Nephron (organoid): ENCODE results near the gene TLK1.

Experiments used
- H3K27ac Mint-ChIP-seq, 3 experiments: 2 replicates each; pipeline ENCODE4 v1.8.0; 2020; ENCODE audit warnings: mixed read lengths in 3 of 3, mild to moderate bottlenecking in 2 of 3, moderate library complexity in 1 of 3
- H3K27me3 Mint-ChIP-seq: 2 replicates; pipeline ENCODE4 v1.8.0; 2021; ENCODE audit warnings: low read depth, mild to moderate bottlenecking, moderate library complexity, mixed read lengths
- H3K36me3 Mint-ChIP-seq: 2 replicates; pipeline ENCODE4 v1.8.0; 2020; ENCODE audit warnings: low read depth, mixed read lengths
- H3K4me1 Mint-ChIP-seq: 2 replicates; pipeline ENCODE4 v1.8.0; 2020; ENCODE audit warnings: mixed read lengths
- H3K4me3 Mint-ChIP-seq, 3 experiments: 2 replicates each; pipeline ENCODE4 v1.8.0; 2020; ENCODE audit warnings: mild to moderate bottlenecking in 3 of 3, mixed read lengths in 3 of 3, moderate library complexity in 2 of 3
- H3K9me3 Mint-ChIP-seq: 2 replicates; pipeline ENCODE4 v1.8.0; 2020; ENCODE audit warnings: mixed read lengths
- CTCF ChIP-seq, 3 experiments: fragments of 200-600 bp; sonication (generic); IDR thresholded peaks; one replicate each; pipeline ENCODE4 v1.5.0; 2021; ENCODE audit warnings: antibody characterized with exemption in 3 of 3; ENCODE audit not compliant: unreplicated experiment in 3 of 3

TLK1 gene

GRCh38 chr2:171160119-171160955, at the start of gene TLK1:
TLK1 (minus strand) TSS chr2:171160893; CDS start chr2:171160428, 465 bp downstream.
- H3K27me3 Mint-ChIP-seq, result no peaks in the 10 kb centered on the region
- no peak for TF ChIP-seq CTCF (IDR thresholded peaks at IDR 0.05; ENCODE audit: unreplicated experiment in 3 of 3)
- H3K36me3 Mint-ChIP-seq, result no peaks in the 10 kb centered on the region
- H3K4me3 Mint-ChIP-seq, result peak within 1 kb of the TSS; percentile 92 to 98 (median 97)
- H3K27ac Mint-ChIP-seq, result peak within 1 kb of the TSS; percentile 96 to 99 (median 96)
- H3K9me3 Mint-ChIP-seq, result no peaks in the 10 kb centered on the region
- peaks cover 40% of the 10 kb centered on the region for H3K4me1 Mint-ChIP-seq

DNA sequence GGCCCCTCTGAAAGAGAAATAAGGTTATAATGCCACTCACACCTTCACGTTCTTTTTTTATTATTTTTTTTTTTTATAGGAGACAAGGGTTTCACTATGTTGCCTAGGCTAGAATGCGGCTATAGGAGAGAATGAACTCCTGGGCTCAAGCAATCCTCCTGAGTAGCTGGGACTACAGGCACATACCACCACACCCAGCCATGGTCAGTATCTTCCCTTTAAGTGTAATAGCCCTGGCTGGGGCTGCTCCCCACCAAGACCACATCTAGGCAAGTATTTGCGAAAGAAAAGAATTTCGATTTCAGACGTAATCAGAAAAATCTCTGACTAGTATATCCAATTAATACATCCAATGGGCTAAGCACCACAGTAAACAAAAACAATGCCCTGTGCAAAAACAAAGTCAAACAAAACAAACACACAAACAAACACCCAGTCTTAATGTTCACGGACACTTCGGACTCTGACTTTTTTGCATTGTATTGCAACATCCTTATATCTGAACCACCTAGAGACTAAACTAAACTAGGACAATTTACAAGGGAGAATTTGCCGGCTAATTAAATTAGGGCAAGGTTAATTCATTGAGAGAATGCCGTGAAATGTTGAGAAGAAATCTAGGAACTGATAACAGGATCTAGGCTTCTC, 49.6 kb upstream of the TLK1 start:
- H3K4me3 Mint-ChIP-seq, result no peak overlapping the region
- H3K9me3 Mint-ChIP-seq, result no peaks in the 10 kb centered on the region
- TF ChIP-seq CTCF (IDR thresholded peaks at IDR 0.05; ENCODE audit: unreplicated experiment in 3 of 3), result no peak
- H3K4me1 Mint-ChIP-seq, result peaks cover 5% of the 10 kb centered on the region
- no peaks in the 10 kb centered on the region for H3K36me3 Mint-ChIP-seq
- no peaks in the 10 kb centered on the region for H3K27me3 Mint-ChIP-seq
- no peak overlapping the region for H3K27ac Mint-ChIP-seq

DNA sequence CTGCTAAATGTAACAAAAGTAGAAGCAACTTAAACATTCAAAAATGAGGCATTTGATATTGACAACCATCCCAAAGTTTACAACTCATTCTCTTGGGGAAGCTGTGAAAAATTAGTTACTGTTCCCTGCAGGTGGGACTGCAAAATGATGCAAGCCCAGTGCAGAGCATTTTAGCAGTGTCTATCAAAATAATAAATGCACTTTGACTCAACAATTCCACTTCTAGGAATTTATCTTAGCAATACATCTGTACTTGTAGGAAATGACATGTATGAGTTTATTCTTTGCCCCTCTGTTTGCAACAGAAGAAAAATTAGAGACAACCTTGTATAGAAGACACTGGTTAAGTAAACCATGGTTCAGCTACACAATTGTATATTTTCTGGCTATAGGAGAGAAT, 48.0 kb upstream of the TLK1 start:
- Mint-ChIP-seq H3K4me3 (no peak overlapping the region), H3K9me3 (no peaks in the 10 kb centered on the region), H3K36me3 (no peaks in the 10 kb centered on the region), H3K27me3 (no peaks in the 10 kb centered on the region), H3K4me1 (peaks cover 5% of the 10 kb centered on the region), H3K27ac (no peak overlapping the region)
- no peak for TF ChIP-seq CTCF (IDR thresholded peaks at IDR 0.05; ENCODE audit: unreplicated experiment in 3 of 3)

DNA sequence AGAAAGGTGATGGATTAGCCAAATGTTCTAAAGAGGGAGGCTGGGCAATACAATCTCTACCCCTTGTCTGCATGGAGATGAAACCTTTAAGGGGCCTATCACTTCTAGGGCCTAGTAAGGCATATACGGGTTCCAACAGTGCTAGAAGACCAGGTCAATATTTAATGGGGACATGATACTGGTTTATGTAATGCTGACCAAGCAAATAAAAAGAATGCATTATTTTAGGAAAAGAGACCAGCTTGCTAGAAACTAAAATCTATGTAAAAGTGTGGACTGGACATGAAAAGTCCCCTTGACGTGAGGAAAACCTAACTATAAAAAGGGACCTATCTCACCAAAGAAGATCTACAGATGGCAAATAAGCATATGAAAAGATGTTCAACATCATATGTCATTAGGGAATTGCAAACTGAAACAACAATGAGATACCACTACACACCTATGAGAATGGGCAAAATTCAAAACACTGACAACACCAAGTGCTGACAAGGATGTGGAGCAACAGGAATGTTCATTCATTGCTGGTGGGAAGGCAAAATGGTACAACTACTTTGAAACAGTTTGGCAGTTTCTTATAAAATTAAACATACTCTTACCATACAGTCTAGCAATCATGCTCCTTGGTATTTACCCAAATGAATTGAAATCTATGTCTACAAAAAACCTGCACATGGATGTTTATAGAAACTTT, 45.9 kb upstream of the TLK1 start:
- H3K9me3 Mint-ChIP-seq, result no peaks in the 10 kb centered on the region
- no peaks in the 10 kb centered on the region for H3K36me3 Mint-ChIP-seq
- TF ChIP-seq CTCF (IDR thresholded peaks at IDR 0.05; ENCODE audit: unreplicated experiment in 3 of 3), result no peak
- no peak overlapping the region for H3K4me3 Mint-ChIP-seq
- H3K27me3 Mint-ChIP-seq, result no peaks in the 10 kb centered on the region
- H3K27ac Mint-ChIP-seq, result no peak overlapping the region
- H3K4me1 Mint-ChIP-seq, result no peaks in the 10 kb centered on the region

- Mint-ChIP-seq H3K36me3 (no peaks in the 10 kb centered on the region), H3K9me3 (no peaks in the 10 kb centered on the region), H3K27me3 (no peaks in the 10 kb centered on the region), H3K4me3 (no peak overlapping the region), H3K4me1 (no peaks in the 10 kb centered on the region), H3K27ac (no peak overlapping the region)
- no peak for TF ChIP-seq CTCF (IDR thresholded peaks at IDR 0.05; ENCODE audit: unreplicated experiment in 3 of 3)
These were observed 44.9 kb upstream of the TLK1 start for GRCh38 chr2:171205551-171205950.
